Esophagus muscularis mucosa (tissue), 3 donors: Measurements from ENCODE around the gene LEKR1.

Source experiments
- POLR2A ChIP-seq: fragments of 450-650 bp; IDR thresholded peaks from one replicate; pipeline ENCODE4 v1.6.1; 2017; ENCODE audit warnings: antibody characterized with exemption, moderate library complexity, mild to moderate bottlenecking, low read depth
- POLR2AphosphoS5 ChIP-seq, 2 donors: sonication (generic); formaldehyde crosslinking; IDR thresholded peaks; one replicate each; pipeline ENCODE4 v1.6.1; 2017; ENCODE audit warnings: antibody characterized with exemption in 2 of 2
- TF ChIP-seq, protein P1 (sequence below), 3 experiments: fragments of 200-600 bp in 2 of 3; fragments of 450-650 bp in 1 of 3; sonication (generic) in 2 of 3; IDR thresholded peaks; one replicate each; pipeline ENCODE4 v1.5.1; 2017 to 2019; ENCODE audit warnings: antibody characterized with exemption in 3 of 3, mild to moderate bottlenecking in 2 of 3, moderate library complexity in 1 of 3

DNA sequence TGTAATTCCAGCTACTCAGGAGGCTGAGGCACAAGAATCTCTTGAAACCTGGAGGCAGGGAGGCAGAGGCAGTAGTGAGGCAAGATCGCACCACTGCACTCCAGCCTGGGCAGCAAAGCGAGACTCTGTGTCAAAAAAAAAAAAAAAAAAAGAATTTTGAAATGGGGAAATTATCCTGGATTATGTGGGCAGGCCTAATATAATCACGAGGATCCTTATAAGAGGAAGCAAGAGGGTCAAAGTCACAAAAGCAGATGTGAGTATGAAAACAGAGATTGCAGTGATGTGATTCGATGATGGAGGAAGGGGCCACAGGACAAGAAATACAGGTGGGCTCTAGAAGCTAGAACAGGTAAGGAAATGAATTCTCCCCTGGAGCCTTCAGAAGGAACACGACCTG, 159.6 kb downstream of the LEKR1 start:
- TF ChIP-seq, protein P1, sequence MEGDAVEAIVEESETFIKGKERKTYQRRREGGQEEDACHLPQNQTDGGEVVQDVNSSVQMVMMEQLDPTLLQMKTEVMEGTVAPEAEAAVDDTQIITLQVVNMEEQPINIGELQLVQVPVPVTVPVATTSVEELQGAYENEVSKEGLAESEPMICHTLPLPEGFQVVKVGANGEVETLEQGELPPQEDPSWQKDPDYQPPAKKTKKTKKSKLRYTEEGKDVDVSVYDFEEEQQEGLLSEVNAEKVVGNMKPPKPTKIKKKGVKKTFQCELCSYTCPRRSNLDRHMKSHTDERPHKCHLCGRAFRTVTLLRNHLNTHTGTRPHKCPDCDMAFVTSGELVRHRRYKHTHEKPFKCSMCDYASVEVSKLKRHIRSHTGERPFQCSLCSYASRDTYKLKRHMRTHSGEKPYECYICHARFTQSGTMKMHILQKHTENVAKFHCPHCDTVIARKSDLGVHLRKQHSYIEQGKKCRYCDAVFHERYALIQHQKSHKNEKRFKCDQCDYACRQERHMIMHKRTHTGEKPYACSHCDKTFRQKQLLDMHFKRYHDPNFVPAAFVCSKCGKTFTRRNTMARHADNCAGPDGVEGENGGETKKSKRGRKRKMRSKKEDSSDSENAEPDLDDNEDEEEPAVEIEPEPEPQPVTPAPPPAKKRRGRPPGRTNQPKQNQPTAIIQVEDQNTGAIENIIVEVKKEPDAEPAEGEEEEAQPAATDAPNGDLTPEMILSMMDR (IDR thresholded peaks at IDR 0.05) = no peak
- TF ChIP-seq POLR2A (no peak), POLR2AphosphoS5 (IDR thresholded peaks at IDR 0.05) (no peak)
